SH-SY5Y (cell line): ENCODE results near the gene NPHP4.

Source experiments
- GATA2 ChIP-seq: IDR thresholded peaks from 2 replicates; pipeline ENCODE4 v1.6.1; 2011; ENCODE audit warnings: mild to moderate bottlenecking, low read depth, low read length
- GATA3 ChIP-seq: IDR thresholded peaks from 2 replicates; pipeline ENCODE4 v1.6.1; 2011; ENCODE audit warnings: low read depth, mild to moderate bottlenecking, low read length, moderate library complexity

DNA sequence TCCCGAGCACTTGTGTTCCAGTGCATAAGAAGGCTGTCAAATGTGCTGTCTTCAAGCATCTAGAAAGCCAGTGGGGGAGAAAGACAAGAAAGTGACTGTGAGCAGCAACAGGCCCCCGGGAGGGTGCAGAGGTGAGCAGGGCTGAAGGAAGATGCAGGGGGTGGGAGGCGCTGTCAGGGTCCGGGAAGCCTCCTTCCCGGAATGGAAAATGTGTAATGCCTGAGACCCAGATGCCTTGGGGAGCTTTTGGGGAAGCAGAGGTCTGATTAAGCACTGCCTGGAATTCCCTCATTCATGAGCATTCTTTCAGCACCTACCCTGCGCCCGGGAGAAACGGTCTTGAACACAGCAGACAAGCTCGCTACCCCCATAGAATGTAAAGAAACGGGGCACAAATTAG is 1.3 kb downstream of the NPHP4 start:
- TF ChIP-seq GATA2 (no peak), GATA3 (no peak)
